NCI-H524 (cell line): ENCODE results near the gene ROBO2.

Source experiments
- DNase-seq, 2 experiments: peaks; one replicate each; lab custom pipeline; 2025; lab: John Stamatoyannopoulos, UW

The ROBO2 gene

DNA sequence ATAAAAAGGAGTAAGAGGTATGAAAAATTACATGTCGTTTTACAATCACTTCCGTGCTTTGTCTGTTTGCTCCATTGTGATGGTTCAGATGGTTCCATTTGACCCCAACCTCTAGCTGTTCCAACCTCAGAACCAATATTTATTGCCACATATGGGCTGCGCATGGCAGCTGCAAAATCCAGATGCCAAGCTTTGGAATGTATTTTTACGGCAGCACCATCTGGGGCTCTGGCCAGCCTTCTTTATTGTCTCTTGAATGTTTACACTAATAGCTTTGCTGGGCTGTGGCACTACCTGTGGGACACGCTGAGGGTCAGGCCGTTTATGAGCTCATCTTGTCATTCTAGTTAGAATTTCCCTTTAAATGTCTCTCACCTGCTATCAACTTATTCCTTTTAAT is 219.8 kb downstream of the ROBO2 start:
- peak; percentile 19 to 54 for DNase-seq

DNA sequence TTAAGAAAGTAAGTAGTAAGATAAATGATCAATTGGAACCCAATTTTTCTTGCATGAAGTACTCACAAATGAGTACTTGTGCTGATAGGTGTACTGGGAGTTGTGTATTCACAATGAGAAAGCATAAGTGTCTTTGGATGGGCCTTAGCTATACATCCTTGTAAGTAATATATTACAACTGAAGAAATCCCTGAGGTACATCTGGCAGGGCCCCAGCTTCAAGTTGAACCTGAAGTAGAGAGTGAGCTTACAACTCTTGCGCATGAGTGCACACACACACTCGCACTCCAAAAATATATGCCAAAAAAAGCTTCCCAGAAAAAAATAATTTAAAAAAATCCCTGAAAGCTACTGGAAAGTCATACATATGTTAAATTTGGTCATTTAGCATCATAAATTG is 222.5 kb downstream of the ROBO2 start:
- DNase-seq: no peak

DNA sequence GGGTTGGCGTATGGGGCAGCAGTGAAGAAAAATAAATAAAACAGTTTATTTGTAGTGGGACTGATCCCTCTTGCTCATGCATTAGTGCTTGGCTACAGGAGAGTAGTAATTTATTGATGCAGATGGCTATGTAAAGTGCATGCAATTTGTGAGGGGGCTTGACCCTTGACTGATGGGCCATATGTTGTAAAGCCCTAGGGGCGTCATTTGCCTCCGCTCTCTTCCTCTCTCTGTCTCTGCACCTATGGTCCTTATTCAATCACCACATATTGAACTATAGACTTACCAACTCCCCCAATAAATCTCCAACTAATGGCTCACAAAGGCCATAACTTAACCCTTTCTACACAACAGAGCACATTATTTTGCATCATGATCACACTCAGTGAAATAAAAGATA is 227.7 kb downstream of the ROBO2 start:
- peak; percentile 16 to 47 for DNase-seq

DNA sequence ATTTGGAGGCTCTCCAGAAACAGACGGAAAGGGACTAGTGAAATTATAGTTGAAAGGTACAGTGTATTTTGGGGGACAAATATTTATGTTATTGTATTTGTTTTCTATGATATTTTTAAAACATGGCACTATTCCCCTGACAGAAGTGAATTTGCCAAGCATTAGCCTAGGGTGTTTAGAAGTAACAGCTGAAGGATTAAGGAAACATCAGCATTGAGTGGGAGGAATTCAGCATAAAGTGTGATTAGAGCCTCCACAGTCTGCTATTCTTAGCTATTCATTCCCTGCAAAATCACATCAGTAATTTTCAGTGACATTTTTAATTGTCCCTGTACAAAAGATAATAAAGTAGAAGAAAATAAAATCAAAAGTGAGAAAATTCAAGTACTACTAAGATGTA is 231.4 kb downstream of the ROBO2 start:
- DNase-seq: peak; percentile 11 to 65

DNA sequence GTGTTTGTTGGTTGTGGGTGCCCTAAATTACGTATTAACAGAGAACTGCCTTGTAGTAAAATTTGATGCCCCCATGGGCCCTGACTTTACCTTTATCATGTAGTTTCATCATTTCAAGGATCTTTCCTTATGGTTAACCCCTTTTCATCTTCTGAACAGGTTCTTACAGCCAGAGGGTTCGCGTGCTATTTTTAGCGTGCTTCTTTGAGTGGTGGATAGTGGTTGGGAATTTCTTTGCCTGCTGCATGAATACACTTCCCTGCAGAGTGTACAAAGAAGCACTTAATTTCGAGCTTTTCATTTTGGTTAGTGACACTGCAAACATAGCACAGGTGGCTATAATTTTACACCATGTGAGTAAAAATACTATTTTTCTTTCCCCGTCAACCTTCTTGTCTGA is 231.8 kb downstream of the ROBO2 start:
- peak; percentile 8 to 45 for DNase-seq

DNA sequence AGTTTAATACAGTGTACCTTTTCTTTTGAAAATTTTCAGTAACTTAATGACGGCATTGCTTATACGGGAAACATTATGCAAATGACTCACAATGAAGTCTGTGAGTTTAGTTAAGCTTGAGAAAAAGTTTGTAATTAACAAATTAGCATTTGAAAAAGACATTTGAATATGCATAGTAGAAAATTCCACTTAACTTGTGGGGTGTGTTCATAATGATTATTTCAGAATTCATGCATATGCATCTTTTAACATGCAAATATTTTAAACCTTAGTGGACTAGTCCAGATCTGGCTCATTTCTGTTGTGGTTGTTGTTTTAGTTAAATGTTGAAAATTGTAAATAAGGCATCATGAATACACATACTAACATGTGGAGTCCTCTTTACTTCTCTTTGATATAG is 239.4 kb downstream of the ROBO2 start:
- no peak for DNase-seq

DNA sequence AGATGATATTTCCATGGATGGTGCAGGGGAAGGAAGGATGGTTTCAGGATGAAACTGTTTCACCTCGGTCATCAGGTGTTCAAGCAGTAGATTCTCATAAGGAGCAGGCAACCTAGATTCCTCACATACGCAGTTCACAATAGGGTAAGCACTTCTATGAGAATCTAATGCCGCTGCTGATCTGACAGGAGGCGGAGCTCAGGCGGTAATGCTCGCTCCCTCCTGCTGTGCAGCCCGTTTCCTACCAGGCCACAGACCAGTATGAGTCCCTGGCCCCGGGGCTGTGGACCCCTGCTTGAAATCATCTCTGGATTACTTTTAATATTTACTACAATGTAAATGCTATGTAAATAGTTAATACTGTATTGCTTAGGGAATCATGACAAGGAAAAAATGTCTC is 241.8 kb downstream of the ROBO2 start:
- peak; percentile 6 to 46 for DNase-seq

DNA sequence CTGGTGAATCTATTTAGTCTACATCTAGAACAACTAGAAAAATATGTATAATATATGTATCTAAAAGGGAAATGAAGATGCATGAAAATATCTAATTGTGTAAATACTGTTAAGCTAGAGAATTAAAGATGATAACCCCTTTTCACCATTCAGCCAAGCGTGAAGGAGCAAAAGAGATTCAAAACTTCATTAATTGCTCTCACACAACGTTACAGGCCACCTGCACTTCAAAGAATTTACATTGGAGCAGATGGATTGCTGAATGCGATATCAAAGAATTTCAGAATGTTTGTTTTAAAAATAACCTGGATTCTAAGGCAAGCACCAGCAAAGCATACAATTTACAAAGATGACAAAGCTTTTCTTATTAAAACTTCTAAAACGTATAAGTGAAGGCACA is 243.2 kb downstream of the ROBO2 start:
- peak; percentile 26 to 67 for DNase-seq

DNA sequence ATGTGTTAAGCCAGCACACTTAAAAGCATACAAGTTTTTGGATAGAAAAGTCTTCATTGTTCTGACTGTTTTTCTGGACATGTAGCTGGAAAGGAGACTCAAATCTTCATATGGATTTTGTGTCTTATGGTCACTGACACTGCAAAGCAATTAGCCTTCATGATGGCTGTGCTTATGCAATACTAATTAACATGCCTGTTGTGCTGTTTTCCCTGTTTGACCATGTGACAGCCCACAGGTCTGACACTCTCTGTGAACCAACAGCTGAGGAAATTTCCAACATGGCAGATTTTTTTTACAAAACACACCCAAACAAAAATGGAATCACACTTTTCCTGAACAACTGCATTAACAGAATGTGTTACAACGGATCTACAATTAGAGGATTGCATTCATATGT is 248.4 kb downstream of the ROBO2 start:
- DNase-seq: no peak

DNA sequence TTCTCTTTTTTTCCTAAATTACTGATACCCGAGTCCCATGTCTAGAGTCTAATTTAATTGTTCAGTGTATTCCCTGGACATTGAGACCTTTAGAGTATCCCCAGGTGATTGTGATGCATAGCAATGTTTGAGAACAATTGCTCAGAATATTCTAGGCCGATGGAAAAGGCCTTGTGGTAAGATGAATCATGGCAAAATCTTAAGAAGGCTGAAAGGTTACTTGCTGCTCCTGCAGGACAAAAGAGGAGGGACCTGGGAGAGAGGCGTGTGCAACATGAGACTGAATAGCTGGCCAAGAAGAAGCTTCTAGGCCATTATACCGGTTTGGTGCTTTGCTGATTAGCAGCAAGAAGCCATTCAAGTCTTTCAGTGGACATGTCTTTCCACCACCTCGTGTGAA is 256.6 kb downstream of the ROBO2 start:
- no peak for DNase-seq

DNA sequence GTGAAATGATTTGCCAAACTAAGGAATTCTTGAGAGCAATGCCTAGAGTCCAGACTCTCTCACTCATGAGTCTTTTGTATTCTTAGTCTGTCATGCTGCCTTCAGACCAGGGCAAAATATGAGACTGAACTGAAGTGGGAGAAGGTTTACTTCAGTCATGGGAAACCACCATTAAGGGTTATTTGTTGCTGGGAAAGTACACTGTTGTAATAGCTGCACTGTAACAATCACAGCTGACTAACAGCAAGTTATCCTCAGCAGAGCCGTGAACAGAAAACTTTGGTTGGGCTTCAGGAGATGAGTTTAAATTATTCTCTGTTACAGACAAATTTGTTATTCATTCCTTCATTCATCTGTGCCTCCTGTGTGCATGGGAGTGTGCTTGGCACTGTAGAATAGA is 258.5 kb downstream of the ROBO2 start:
- DNase-seq: no peak

DNA sequence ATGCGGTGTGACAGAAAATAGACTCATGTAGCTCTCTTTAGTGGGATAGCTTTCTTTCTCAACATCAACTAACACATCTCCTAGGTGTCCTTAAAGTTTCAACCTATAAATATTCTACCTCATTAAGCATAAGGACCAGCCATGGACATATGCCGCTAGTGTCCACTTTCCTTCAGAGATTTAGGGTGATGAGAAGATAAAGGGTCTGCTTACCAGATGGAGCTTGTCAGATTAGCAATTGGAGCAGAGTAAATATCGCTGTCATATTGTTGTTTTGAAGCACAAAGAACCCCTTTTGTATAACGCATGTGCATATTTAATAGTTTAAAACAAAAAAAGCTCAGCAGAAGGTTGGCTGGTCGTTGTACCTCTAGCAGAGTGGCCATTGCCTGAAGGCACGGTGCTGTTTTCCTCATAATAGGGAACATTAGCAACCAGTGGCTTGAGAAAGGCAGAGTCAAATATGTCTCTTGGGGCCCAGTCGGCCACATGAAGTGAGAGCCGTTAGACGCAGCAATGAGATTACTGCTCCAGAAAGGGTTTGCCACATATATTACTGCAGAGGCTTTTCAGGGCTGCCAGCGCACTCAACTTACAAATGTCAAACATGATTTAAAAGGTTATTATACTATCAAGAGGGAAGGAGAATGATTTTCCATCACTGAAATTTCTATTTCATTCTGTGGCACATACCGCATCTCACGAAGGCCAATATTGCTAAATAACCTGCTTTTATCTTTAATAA is 264.2 kb downstream of the ROBO2 start:
- DNase-seq: peak; percentile 92 to 96

DNA sequence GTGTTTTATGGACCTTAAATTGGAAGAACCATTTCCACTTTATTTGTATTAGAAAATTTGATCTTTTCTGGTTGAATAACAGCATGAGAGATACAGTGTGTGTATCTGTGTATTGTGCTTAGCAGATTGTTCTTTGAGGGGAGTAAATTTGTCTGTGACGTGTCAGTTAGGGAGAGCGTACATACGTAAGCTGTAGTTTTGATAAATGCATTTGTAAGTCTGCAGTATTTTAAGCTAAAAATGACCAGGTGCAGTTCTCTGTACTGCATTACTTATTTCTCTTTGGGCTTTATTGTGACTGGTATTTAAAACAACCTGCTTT is 264.8 kb downstream of the ROBO2 start:
- DNase-seq: peak in 1 of 2 experiments; percentile 27

DNA sequence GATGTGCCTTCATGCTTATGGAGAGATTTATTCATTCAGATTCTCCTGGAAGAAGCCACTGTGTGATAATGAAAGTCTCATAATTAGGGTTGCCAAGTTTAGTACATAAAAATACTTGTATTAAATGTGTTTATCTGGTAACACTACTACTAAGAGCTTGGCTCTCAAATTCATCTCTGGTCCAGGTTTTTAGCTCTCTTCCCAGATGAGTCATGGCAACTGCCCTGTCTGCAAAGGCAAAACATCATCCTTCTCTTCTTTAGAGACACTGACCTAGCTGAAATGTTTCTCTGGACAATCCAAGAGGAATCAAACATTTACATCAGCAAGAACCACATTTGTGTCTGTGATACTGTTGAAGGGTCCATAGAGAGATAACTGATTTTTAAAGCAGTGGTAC is 269.6 kb downstream of the ROBO2 start:
- no peak for DNase-seq

DNA sequence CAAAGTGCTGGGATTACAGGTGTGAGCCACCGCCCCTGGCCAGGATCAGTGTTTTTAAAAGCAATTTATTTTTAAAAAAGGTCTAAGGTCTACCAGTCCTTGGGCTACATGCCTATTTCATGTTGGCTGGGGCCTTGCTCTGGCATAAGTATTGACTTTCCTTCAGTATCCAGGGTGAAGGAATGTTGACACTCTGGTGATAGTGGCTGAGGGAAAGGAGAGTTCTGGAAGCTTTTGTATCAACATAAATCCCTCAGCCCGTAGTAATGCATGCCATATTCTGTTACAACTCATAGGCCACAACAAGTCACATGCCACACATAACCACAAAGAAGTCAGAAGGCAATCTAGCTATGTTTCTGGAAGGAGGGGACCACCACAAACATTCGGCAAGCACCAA is 273.9 kb downstream of the ROBO2 start:
- no peak for DNase-seq

DNA sequence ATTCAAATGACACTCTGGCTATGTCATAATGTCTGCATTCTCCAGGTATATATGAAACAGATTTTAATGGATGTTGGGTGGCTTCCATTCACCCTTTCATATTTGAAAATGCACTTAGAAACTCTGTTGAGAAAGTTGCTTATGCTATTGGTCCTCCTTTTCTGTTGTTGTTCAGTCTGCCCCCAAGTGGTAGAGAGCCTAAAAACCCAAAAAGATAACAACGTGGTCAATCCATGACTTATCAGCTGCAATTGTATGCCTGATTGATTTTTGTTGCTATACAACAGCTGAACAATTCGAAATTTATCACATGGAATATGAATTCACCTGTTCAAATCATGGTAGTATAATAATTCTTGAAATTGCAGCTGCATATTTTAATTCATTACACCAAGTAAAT is 279.8 kb downstream of the ROBO2 start:
- DNase-seq: peak; percentile 28 to 51

DNA sequence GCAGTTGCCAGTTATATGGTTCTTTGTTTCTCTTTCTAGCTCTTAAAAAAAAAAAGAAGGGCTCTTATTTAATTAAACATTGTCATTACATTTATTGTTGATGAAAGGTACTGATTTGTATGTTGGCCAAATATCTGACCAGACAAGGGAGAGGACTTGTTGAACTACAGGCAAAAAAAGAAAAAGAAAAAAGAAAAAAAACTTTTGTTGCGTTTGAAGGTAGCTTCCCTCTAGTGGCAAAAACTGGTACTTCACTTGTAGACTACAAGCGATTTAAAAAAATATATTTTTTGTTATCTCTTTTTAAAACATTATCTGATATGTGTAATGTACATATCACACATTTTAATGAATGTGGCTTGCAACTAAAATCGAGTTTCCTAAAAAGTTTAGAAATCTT is 280.6 kb downstream of the ROBO2 start:
- peak in 1 of 2 experiments; percentile 52 for DNase-seq

DNA sequence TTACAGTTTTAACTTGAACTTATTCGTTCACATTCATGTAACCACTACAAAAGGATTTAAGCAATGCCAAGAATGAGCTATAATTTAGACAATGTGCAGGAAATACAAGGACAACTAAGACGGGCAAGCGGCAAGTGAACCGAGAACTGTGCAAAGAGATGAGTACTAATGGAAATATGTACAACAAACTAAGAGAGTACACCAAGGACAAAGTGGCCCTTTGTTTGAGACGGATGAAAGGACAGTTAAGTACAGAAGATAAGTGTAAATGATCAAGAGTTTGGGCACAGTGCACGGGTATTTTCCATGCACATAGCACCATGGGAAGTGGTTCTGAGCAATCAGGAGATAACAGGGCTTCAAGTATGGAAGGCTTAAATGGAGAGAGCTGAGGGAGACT is 281.7 kb downstream of the ROBO2 start:
- DNase-seq: no peak

DNA sequence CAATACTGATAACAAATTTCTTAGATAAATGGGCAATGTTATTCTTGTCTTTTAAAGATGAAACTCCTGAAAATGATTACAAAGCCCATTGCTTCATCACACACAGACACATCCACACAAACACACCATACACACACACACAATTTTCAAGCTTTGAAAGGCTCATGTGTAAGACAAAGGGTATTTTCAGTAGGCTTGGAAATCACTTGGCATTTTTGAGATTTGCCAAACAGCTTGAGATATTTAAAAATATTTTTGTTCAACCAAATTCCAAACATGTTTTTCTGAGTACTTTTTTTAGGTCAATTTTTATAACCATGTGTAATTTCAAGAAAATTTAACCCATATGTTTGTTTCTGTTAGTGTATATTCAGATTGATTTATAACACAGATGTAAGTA is 283.7 kb downstream of the ROBO2 start:
- no peak for DNase-seq

DNA sequence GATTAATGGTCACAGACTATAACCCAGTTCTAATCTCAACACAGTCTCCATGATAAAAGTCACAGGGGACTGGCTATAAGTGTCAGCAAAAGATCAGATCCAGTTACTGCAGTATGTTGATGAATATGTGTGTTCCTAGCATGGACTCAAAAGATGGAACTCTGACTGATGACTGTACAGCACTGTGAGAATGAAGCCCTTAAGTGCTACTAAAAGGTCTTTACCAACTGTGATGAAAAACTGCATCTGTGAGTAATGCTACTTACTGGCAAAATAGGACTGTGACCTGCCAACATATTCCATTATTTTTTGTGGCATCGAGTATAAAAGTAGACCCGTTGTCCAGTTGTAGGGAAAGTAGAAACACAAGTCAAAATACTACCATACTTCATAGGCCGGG is 284.2 kb downstream of the ROBO2 start:
- no peak for DNase-seq

DNA sequence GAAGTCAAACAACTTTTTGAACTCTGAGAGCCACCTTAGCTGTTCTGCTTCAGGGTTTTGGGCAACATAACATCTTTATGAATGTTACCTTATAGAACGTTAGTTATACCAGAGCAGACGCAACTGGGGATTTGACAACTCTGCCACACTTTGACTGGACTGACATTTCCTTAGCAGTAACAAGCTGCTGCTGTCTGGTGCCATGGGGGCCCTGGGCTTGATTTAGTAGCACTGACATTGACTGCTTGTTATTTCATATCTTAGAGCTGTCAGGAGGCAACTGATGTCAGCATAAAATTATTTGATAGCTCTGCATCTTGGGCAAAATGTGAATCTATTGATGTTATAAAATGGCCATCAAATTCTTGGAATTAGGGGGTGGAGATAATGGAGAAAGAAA is 285.4 kb downstream of the ROBO2 start:
- DNase-seq: no peak

DNA sequence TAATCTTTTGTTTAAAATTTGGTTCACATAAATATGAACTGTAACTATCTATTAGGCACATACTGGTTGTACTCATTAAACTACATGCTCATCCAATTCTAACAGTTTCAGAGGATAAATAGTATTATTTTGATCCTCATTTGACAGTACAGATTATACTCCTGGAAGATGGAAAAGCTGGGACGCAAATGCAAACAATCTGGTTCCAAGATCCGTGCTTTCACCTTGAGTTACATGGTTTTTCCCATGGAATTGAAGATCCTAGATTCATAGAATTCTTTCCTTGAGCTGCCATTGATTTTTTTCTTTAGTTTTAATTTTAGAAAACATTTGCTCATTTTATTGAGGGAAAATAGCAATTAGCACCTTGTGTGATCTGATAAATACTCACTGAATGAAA is 285.8 kb downstream of the ROBO2 start:
- DNase-seq: no peak

DNA sequence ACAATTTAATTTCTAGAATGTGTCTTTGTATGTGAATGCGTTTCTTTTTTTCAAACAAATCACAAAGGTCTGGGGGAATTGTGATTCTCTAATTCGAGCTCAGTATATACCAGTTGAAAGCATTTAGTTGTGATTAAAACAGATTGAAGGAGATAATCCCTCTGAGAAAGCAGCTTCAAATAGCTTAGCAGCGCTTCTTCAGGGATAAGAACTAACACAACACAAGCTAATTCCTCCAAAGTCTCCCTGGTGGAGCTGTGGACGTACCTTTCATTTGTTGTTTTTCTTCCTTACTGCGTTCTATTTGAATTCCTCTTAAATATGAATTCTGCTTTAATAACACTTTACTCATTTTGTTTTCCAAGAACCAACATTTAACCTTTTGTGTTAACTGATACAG is 286.7 kb downstream of the ROBO2 start:
- DNase-seq: peak; percentile 11 to 74

DNA sequence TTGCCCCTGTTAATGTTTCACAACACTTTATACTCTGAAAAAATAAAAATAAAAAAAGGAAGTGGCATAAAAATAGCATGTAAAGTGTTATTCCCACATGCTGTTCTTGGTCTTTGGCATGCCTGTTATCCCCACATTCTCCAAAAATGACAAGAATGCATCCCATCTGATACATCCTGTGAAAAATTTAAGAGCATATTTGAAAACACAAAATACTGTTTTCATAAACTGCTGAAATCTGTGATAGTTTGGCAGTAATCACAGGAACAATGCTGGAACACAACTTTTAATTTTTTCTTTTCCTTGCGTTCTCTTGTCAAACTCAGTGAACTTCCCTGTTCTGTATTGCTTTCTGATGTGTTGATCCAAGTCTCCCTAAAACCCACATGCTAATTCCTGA is 288.8 kb downstream of the ROBO2 start:
- DNase-seq: no peak

DNA sequence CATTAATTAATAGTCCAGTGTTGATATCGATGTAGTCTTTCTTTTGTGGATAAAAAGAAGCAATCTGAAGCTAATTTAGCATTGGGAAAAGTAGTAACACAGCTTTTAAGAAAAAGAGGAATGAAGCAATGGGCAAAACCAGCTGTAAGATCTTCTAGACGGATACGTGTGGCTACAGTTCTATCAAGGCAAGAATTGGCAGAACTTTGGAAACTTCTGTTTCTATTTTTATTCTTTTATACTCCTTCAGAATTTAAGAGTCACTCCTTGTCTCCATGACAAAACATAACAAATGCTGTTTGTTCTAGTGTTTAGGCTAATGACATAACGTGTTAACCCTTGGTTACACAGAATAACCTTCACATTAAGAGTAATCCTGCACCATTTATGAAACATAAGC is 289.2 kb downstream of the ROBO2 start:
- DNase-seq: no peak
